ENCODE results near the gene SRRD.
"Not testable (repeated sequence)": the region's sequence is repeated elsewhere in the genome, so short reads cannot be mapped to it uniquely, and the experiment has no call there.

SRRD gene

DNA sequence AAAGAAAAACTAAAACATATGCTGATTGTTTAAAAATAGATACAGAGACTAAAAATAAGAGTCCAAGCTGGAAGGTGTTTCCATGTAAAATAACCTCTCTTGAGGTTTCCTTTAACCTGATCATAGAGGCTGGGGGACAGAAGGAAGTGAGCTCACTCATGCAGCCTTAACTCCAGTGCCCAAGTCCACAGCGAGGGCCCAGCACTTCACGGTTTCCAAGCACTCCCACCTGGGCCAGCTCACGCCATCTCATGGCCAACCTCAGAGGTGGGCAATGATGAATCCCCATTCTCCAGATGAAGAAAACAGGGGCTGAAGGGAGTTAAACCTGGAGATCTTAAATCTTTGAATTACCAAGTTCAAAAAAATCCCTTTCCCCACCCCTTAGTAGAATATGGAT is 43.5 kb downstream of the SRRD start:
- DNase-seq (ENCODE audit: low read depth), result no peak
- H3K4me3 ChIP-seq (ENCODE audit: low read depth, low read length), result no peak overlapping the region
- TF ChIP-seq, protein P1, sequence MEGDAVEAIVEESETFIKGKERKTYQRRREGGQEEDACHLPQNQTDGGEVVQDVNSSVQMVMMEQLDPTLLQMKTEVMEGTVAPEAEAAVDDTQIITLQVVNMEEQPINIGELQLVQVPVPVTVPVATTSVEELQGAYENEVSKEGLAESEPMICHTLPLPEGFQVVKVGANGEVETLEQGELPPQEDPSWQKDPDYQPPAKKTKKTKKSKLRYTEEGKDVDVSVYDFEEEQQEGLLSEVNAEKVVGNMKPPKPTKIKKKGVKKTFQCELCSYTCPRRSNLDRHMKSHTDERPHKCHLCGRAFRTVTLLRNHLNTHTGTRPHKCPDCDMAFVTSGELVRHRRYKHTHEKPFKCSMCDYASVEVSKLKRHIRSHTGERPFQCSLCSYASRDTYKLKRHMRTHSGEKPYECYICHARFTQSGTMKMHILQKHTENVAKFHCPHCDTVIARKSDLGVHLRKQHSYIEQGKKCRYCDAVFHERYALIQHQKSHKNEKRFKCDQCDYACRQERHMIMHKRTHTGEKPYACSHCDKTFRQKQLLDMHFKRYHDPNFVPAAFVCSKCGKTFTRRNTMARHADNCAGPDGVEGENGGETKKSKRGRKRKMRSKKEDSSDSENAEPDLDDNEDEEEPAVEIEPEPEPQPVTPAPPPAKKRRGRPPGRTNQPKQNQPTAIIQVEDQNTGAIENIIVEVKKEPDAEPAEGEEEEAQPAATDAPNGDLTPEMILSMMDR (IDR thresholded peaks at IDR 0.05; ENCODE audit: control insufficient read depth, extremely low read depth, insufficient read depth), result no peak

DNA sequence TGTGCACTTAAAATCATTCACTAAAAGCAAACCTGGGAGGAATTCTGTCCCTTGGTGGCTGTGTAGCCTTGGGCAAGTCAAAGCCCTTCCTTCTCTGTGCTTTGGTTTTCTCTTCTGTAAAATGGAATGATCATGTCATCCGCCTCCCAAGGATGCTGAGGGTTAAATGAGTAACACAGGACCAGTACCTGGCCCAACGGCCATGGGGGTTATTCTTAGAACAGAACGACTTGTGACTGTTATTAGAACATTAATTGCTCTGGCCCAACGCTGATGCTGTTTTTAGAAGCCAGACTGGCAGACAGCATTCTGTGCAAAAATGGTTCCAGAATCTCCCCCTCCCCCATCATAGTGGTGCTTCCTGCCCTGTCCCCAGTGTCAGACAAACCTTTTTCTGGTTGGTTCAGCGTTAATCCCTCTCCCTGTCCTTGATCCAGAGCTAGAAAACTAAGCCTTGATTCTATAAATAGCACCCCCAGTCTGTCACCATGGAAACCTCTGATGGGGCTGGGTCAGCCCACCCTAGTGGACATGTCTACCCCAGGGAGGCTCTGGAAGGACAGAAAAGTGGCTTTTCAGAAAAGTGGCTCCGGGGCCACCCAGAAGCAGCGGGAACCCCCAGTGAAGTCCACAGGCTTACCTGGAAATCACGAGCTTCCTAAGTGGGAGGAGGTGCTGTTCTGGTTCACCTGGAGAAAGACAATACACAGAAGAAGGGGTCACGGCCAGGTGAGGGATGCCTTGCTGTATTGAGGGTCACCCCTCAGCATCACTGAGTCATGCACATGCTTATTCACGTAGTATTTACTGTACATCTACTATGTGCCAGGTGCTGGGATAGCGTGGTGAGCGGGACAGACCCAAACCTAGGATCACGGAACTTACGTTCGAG is 44.1 kb downstream of the SRRD start:
- TF ChIP-seq, protein P1 (IDR thresholded peaks at IDR 0.05; ENCODE audit: control insufficient read depth, extremely low read depth, insufficient read depth), result no peak
- DNase-seq (ENCODE audit: low read depth), result no peak
- no peak overlapping the region for H3K4me3 ChIP-seq (ENCODE audit: low read depth, low read length)

DNA sequence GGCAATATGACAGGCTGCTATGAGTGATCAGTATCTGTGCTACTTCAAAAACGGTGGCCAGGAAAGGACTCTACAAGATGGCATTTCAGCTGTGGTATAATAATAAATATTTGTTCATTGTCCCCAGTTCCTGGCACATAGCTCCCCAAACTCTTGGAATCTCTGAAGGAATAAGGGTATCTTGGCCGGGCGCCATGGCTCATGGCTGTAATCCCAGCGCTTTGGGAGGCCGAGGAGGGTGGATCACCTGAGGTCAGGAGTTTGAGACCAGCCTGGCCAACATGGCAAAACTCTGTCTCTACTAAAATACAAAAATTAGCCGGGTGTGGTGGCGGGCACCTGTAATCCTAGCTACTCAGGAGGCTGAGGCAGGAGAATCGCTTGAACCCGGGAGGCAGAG is 44.8 kb downstream of the SRRD start:
- DNase-seq (ENCODE audit: low read depth); H3K4me3 ChIP-seq (ENCODE audit: low read depth, low read length): not testable (repeated sequence)

DNA sequence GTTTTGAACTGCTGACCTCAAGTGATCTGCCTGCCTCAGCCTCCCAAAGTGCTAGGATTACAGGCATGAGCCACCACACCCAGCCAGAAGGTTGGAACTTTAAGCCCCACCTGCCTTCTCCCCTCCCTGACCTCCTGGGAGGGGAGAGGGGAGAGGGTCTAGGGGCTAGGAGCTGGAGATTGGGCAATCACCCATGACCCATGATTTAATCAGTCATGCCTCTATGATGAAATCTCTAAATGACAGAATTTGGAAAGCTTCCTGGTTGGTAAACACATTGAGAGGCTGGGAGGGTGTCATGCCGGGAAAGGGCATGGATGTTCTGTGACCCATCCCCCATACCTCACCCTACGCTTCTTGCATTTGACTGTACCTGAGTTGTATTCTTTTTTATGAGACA is 45.7 kb downstream of the SRRD start:
- TF ChIP-seq, protein P1 (IDR thresholded peaks at IDR 0.05; ENCODE audit: control insufficient read depth, extremely low read depth, insufficient read depth), result no peak
- H3K4me3 ChIP-seq (ENCODE audit: low read depth, low read length), result no peak overlapping the region
- peak; percentile 43 for DNase-seq (ENCODE audit: low read depth)

DNA sequence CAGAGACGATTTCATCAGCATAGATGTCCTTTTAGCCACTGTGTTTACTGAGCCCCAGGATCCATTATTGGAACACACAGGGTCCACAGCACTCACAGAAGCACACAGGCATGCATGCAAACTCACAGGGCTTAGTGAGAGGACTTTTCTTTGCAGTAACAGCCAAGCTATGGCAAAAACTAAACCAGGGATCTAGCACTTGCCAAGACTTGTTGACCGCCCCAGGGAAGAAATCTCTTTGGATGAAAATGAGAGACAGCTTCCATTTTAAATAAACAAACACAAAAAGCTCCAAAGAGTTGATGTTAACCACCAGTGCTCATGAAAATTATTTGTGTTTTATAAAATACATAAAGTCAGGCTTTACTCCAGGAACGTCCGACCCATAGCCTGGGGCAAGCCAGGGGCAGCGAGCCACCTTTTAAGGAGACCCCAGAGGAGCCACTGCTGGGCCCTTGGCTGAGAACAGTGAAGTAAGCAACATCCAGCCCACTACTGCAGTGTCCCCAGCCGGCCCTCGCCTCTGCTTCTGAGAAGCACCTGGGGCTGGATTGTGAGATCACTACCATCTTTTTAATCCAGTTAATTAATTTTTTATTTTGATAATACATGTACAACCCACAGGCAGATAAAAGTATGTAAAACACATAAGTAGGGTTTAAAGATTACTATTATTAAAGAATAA is 50.6 kb downstream of the SRRD start:
- TF ChIP-seq, protein P1 (IDR thresholded peaks at IDR 0.05; ENCODE audit: control insufficient read depth, extremely low read depth, insufficient read depth), result no peak
- no peak for DNase-seq (ENCODE audit: low read depth)
- no peak overlapping the region for H3K4me3 ChIP-seq (ENCODE audit: low read depth, low read length)

DNA sequence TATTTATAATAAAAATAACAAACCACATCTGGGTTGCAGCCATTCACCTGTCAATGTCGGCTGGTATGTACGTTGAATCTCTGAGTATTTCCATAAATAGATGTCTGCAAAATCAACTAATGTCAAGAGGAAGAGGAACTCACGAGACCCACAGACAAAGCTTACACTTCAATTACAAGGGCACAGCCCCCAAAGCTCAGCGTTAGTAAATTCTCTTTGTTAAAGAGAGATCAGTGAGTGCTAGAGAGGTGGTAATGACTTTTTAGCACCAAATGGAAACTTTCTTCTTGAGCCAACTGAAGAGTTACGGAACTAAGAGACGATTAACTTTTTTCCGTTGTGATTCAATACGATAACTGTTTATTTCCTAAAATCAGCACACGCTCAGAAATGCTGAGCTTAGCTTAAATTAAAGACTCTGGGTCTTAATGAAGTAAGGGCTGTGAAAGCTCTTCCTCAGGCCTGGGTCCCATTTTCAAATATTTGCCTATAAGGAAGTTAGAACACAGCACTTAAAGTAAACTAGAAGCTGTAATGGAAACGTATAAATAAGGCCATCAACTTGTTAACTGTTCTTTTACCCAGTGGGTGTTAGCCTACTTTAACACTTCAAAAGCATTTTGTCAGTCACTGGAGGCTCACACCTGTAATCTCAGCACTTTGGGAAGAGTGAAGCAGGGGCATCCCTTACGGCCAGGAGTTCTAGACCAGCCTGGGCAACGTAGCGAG is 51.4 kb downstream of the SRRD start:
- TF ChIP-seq, protein P1 (IDR thresholded peaks at IDR 0.05; ENCODE audit: control insufficient read depth, extremely low read depth, insufficient read depth), result no peak
- H3K4me3 ChIP-seq (ENCODE audit: low read depth, low read length), result no peak overlapping the region
- DNase-seq (ENCODE audit: low read depth), result no peak

DNA sequence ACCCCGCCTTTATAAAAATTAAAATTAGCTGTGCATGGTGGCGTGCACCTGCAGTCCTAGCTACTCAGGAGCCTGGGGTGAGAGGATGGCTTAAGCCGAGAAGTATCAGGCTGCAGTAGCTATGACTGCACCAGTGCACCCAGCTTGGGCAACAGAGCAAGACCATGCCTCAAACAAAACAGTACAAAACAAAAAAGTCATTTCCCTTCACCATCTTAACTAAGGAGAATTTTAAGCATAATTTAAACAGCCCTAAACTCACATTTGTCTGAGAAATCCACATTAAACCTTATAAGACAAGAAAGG is 51.9 kb downstream of the SRRD start:
- DNase-seq (ENCODE audit: low read depth), result no peak
- no peak overlapping the region for H3K4me3 ChIP-seq (ENCODE audit: low read depth, low read length)
- TF ChIP-seq, protein P1 (IDR thresholded peaks at IDR 0.05; ENCODE audit: control insufficient read depth, extremely low read depth, insufficient read depth), result no peak

Data from LNCaP clone FGC (cell line).